ENCODE measurements around the gene ANKS1A. TPM values are rescaled to one million over a fixed set of nuclear protein-coding genes. Genes with fewer than 3 reads are reported as not detected.

The ANKS1A gene
- total RNA-seq, 2 experiments from 2014 or later, result 6.4 to 6.9 TPM

DNA sequence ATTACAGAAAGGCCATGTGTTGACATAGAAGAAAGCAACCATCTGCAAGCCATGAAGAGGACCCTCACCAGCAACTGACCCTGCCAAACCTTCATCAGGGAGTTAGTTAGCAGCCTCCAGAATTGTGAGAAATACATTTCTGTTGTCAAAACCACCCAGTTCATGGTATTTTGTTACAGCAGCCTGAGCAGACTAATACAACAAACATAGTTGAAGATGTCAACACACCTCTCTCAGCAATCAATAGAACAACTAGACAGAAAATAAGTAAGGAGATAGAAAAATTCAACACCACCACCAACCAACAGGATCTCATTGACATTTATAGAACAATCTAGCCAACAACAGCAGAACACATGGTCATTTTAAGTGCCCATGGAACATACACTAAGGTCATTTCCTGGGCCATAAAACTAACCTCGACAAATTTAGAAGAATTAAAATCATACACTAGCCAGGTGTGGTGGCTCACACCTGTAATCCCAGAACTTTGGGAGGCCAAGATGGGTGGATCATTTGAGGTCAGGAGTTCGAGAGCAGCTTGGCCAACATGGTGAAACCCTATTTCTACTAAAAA lies 219.3 kb downstream of the ANKS1A start:
- Histone ChIP-seq H3K27ac (ENCODE audit: low read depth in 1 of 2, low read length in 2 of 2) (no peak overlapping the region), H3K27me3 (ENCODE audit: control insufficient read depth in 1 of 2, insufficient read depth in 2 of 2, low read length in 2 of 2) (no peaks in the 10 kb centered on the region), H3K9me3 (ENCODE audit: control insufficient read depth in 1 of 2, insufficient read depth in 1 of 2, low read length in 2 of 2) (no peaks in the 10 kb centered on the region), H3K36me3 (ENCODE audit: insufficient read depth, low read length) (no peaks in the 10 kb centered on the region), H3K4me3 (ENCODE audit: low read length) (no peak overlapping the region), H3K4me1 (ENCODE audit: insufficient read depth, low read length) (no peaks in the 10 kb centered on the region)
- no peaks in the 10 kb centered on the region for H3K4me1 Mint-ChIP-seq (ENCODE audit: low read depth)
- intact Hi-C loops (cut with DNase I, micrococcal nuclease), result no loop called here
- no peak overlapping the region for H3K4me3 Mint-ChIP-seq
- ChIA-PET POLR2A (no interaction called here), CTCF (interaction anchor here (0.6 kb wide), 1 partner anchor 40 kb away, joined by 5 read pairs; no protein-coding TSS in a partner anchor)
- ATAC-seq (ENCODE audit: poor library complexity) (no peak), DNase-seq (no peak)
- TF ChIP-seq, protein P1, sequence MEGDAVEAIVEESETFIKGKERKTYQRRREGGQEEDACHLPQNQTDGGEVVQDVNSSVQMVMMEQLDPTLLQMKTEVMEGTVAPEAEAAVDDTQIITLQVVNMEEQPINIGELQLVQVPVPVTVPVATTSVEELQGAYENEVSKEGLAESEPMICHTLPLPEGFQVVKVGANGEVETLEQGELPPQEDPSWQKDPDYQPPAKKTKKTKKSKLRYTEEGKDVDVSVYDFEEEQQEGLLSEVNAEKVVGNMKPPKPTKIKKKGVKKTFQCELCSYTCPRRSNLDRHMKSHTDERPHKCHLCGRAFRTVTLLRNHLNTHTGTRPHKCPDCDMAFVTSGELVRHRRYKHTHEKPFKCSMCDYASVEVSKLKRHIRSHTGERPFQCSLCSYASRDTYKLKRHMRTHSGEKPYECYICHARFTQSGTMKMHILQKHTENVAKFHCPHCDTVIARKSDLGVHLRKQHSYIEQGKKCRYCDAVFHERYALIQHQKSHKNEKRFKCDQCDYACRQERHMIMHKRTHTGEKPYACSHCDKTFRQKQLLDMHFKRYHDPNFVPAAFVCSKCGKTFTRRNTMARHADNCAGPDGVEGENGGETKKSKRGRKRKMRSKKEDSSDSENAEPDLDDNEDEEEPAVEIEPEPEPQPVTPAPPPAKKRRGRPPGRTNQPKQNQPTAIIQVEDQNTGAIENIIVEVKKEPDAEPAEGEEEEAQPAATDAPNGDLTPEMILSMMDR (IDR thresholded peaks at IDR 0.05), result no peak
- H3K27me3 Mint-ChIP-seq, result peaks cover 7% of the 10 kb centered on the region
- no peak overlapping the region for H3K27ac Mint-ChIP-seq
- H3K9me3 Mint-ChIP-seq, result peaks cover 6% of the 10 kb centered on the region
- H3K36me3 Mint-ChIP-seq (ENCODE audit: low read depth), result no peaks in the 10 kb centered on the region

DNA sequence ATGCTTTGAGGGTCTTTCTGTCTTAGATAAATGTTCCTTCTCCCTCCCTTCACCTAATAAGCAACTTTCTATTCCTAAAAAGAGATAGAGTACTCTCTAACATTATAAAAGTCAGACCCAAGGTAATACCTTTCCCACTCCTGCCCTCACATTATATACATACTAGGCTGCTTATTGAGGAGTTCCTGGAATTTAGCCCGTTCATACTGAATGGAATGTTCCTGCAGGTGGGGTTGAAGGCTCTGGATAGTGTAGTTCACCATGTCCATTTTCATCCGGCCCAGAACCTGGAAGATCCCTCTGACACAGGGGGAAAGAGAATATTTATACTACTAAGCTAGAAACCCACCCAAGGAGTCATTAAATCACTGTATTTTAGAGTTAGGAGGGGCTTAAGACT lies 231.7 kb downstream of the ANKS1A start:
- no peak for ATAC-seq (ENCODE audit: poor library complexity)
- no peak overlapping the region for H3K27ac Mint-ChIP-seq
- Histone ChIP-seq H3K27me3 (ENCODE audit: control insufficient read depth in 1 of 2, insufficient read depth in 2 of 2, low read length in 2 of 2) (no peaks in the 10 kb centered on the region), H3K36me3 (ENCODE audit: insufficient read depth, low read length) (no peaks in the 10 kb centered on the region), H3K9me3 (ENCODE audit: control insufficient read depth in 1 of 2, insufficient read depth in 1 of 2, low read length in 2 of 2) (peaks cover 0 to 11% of the 10 kb centered on the region in 2 experiments), H3K4me1 (ENCODE audit: insufficient read depth, low read length) (no peaks in the 10 kb centered on the region), H3K27ac (ENCODE audit: low read depth in 1 of 2, low read length in 2 of 2) (no peak overlapping the region), H3K4me3 (ENCODE audit: low read length) (no peak overlapping the region)
- H3K9me3 Mint-ChIP-seq, result no peaks in the 10 kb centered on the region
- no peaks in the 10 kb centered on the region for H3K4me1 Mint-ChIP-seq (ENCODE audit: low read depth)
- peaks cover 19% of the 10 kb centered on the region for H3K27me3 Mint-ChIP-seq
- H3K36me3 Mint-ChIP-seq (ENCODE audit: low read depth), result no peaks in the 10 kb centered on the region
- ChIA-PET CTCF (no interaction called here), POLR2A (no interaction called here)
- TF ChIP-seq, protein P1 (IDR thresholded peaks at IDR 0.05), result no peak
- no peak overlapping the region for H3K4me3 Mint-ChIP-seq
- intact Hi-C loops (cut with DNase I, micrococcal nuclease), result no loop called here
- no peak for DNase-seq

DNA sequence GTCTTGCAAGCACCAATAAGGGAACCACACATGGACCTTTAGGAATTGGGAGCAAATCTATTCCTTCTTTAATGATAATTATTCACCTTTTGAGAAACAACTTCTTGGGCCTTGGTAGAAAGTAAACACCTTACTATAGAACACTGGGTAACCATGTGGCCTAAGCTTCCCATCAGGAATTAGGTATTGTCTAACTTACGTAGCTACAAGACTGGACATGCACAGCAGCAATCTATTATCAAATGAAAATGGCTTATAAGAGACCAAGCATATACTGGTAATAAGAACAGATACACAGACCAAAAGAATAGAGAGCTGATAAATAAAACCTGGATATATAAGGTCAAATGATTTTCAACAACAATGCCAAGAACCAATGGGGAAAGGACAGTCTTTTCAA lies 235.3 kb downstream of the ANKS1A start:
- no peak for ATAC-seq (ENCODE audit: poor library complexity)
- intact Hi-C loops (cut with DNase I, micrococcal nuclease), result no loop called here

More for the DNA sequence above, 235.3 kb downstream of the ANKS1A start:
- no peak for DNase-seq
- Mint-ChIP-seq H3K36me3 (ENCODE audit: low read depth) (no peaks in the 10 kb centered on the region), H3K27me3 (peaks cover 33% of the 10 kb centered on the region), H3K4me1 (ENCODE audit: low read depth) (no peaks in the 10 kb centered on the region), H3K9me3 (no peaks in the 10 kb centered on the region), H3K27ac (no peak overlapping the region), H3K4me3 (no peak overlapping the region)
- peaks cover 4 to 7% of the 10 kb centered on the region in 2 experiments for H3K27me3 ChIP-seq (ENCODE audit: control insufficient read depth in 1 of 2, insufficient read depth in 2 of 2, low read length in 2 of 2)
- no peak overlapping the region for H3K27ac ChIP-seq (ENCODE audit: low read depth in 1 of 2, low read length in 2 of 2)
- POLR2A ChIA-PET, result no interaction called here
- TF ChIP-seq, protein P1 (IDR thresholded peaks at IDR 0.05), result no peak
- no peaks in the 10 kb centered on the region for H3K4me1 ChIP-seq (ENCODE audit: insufficient read depth, low read length)
- no peak overlapping the region for H3K4me3 ChIP-seq (ENCODE audit: low read length)
- no peaks in the 10 kb centered on the region for H3K36me3 ChIP-seq (ENCODE audit: insufficient read depth, low read length)
- CTCF ChIA-PET, result no interaction called here
- peaks cover 0 to 11% of the 10 kb centered on the region in 2 experiments for H3K9me3 ChIP-seq (ENCODE audit: control insufficient read depth in 1 of 2, insufficient read depth in 1 of 2, low read length in 2 of 2)
